ENCODE results near the gene TNC. TPM values are rescaled to one million over a fixed set of nuclear protein-coding genes. Genes with fewer than 3 reads are reported as not detected.

Gene TNC
- total RNA-seq, 4 donors from 2014 or later: 8.5 to 75.1 (median 45.4) TPM

DNA sequence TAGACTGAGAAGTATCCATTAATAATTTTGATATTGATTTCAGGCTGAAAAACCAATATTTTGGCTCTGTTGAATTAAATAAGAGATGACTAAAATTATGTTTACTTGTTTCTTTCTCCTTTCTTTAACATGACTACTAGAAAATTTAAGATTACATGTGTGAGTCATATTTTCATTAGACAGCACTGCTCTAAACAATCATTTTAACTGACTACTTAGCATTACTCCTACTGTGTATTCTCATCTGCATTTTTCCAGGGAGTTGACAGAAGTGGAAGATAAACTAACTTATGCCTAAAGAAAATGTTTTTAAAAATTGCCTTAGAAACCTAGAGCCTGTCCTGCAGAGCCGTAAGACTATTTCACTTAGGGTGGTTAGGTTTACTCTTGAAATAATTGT is 29.1 kb downstream of the TNC start:
- peaks cover 0 to 19% (median 12%) of the 10 kb centered on the region in 3 donors for H3K4me1 ChIP-seq
- no peak for DNase-seq
- intact Hi-C loops (cut with DNase I): no loop called here
- no peak overlapping the region for H3K4me3 ChIP-seq
- H3K27me3 ChIP-seq: no peaks in the 10 kb centered on the region
- no peak for TF ChIP-seq POLR2A (IDR thresholded peaks at IDR 0.05)
- TF ChIP-seq, protein P1, sequence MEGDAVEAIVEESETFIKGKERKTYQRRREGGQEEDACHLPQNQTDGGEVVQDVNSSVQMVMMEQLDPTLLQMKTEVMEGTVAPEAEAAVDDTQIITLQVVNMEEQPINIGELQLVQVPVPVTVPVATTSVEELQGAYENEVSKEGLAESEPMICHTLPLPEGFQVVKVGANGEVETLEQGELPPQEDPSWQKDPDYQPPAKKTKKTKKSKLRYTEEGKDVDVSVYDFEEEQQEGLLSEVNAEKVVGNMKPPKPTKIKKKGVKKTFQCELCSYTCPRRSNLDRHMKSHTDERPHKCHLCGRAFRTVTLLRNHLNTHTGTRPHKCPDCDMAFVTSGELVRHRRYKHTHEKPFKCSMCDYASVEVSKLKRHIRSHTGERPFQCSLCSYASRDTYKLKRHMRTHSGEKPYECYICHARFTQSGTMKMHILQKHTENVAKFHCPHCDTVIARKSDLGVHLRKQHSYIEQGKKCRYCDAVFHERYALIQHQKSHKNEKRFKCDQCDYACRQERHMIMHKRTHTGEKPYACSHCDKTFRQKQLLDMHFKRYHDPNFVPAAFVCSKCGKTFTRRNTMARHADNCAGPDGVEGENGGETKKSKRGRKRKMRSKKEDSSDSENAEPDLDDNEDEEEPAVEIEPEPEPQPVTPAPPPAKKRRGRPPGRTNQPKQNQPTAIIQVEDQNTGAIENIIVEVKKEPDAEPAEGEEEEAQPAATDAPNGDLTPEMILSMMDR (IDR thresholded peaks at IDR 0.05): no peak
- H3K36me3 ChIP-seq: peaks cover 0 to 14% (median 0%) of the 10 kb centered on the region in 3 donors
- H3K27ac ChIP-seq: no peak overlapping the region
- no peaks in the 10 kb centered on the region for H3K9me3 ChIP-seq
- WGBS, 2 donors: 79 to 82% methylated on average over 1 of the region's 1 CpG

DNA sequence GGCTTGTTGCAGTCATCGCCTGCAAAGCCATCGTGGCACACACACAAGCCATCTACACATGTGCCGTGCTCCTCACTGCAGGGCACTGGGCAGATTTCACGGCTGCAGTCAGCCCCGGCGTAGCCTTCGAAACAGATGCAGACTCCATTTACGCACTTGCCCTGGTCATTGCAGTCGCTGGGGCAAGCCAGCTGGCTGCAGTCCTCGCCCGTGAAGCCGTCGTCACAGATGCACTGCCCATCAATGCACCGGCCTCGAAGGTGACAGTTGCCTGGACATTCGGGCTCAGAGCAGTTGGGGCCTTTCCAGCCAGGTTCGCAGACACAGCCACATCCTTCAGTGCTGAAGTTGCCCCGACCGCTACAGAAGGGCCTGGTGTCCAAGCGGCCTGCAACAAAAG is 31.1 kb downstream of the TNC start:
- no peak for TF ChIP-seq POLR2A (IDR thresholded peaks at IDR 0.05)
- TF ChIP-seq, protein P1 (IDR thresholded peaks at IDR 0.05): no peak
- Histone ChIP-seq H3K9me3 (no peaks in the 10 kb centered on the region), H3K27me3 (no peaks in the 10 kb centered on the region), H3K4me1 (peaks cover 0 to 19% (median 12%) of the 10 kb centered on the region in 3 donors), H3K4me3 (no peak overlapping the region), H3K27ac (peak overlapping the region in 1 of 4 donors; percentile 58), H3K36me3 (peaks cover 0 to 24% (median 0%) of the 10 kb centered on the region in 3 donors)
- intact Hi-C loops (cut with DNase I): no loop called here
- no peak for DNase-seq
- WGBS, 2 donors: 82 to 93% methylated on average over 5 to 8 of the region's 20 CpGs

- Histone ChIP-seq H3K27me3 (no peaks in the 10 kb centered on the region), H3K9me3 (no peaks in the 10 kb centered on the region), H3K27ac (no peak overlapping the region), H3K36me3 (peaks cover 0 to 28% (median 0%) of the 10 kb centered on the region in 3 donors), H3K4me3 (no peak overlapping the region), H3K4me1 (peaks cover 0 to 19% (median 12%) of the 10 kb centered on the region in 3 donors)
- intact Hi-C loops (cut with DNase I): no loop called here
- TF ChIP-seq POLR2A (IDR thresholded peaks at IDR 0.05): no peak
- TF ChIP-seq, protein P1 (IDR thresholded peaks at IDR 0.05): no peak
- 89 to 100% methylated on average over 7 to 9 of the region's 19 CpGs for WGBS, 2 donors
- DNase-seq: no peak
These were observed 31.5 kb downstream of the TNC start for GRCh38 chr9:115086461-115086860.

- Histone ChIP-seq H3K27me3 (no peaks in the 10 kb centered on the region), H3K27ac (no peak overlapping the region), H3K4me1 (peaks cover 0 to 19% (median 12%) of the 10 kb centered on the region in 3 donors), H3K4me3 (no peak overlapping the region), H3K9me3 (no peaks in the 10 kb centered on the region), H3K36me3 (peaks cover 0 to 30% (median 0%) of the 10 kb centered on the region in 3 donors)
- WGBS, 2 donors: 85% methylated on average over 7 to 11 of the region's 22 CpGs
- intact Hi-C loops (cut with DNase I): no loop called here
- TF ChIP-seq, protein P1 (IDR thresholded peaks at IDR 0.05): no peak
- TF ChIP-seq POLR2A (IDR thresholded peaks at IDR 0.05): no peak
- no peak for DNase-seq
These were observed 32.1 kb downstream of the TNC start for GRCh38 chr9:115085773-115086377.

- WGBS, 2 donors: 27 to 35% methylated on average over 3 of the region's 3 CpGs
- TF ChIP-seq POLR2A (IDR thresholded peaks at IDR 0.05): no peak
- TF ChIP-seq, protein P1 (IDR thresholded peaks at IDR 0.05): no peak
These were observed 33.2 kb downstream of the TNC start for GRCh38 chr9:115084709-115085108.

More at GRCh38 chr9:115084709-115085108, 33.2 kb downstream of the TNC start:
- no peak for DNase-seq
- H3K4me1 ChIP-seq: peaks cover 0 to 29% (median 16%) of the 10 kb centered on the region in 3 donors
- H3K9me3 ChIP-seq: no peaks in the 10 kb centered on the region
- intact Hi-C loops (cut with DNase I): no loop called here
- H3K27me3 ChIP-seq: no peaks in the 10 kb centered on the region
- H3K4me3 ChIP-seq: no peak overlapping the region
- H3K36me3 ChIP-seq: peaks cover 0 to 30% (median 0%) of the 10 kb centered on the region in 3 donors
- peak overlapping the region in 1 of 4 donors; percentile 49 for H3K27ac ChIP-seq
